Tibial nerve (tissue), 4 donors: ENCODE measurements around the gene RNU7-1. TPM values are rescaled to one million over a fixed set of nuclear protein-coding genes. Genes with fewer than 3 reads are reported as not detected.

ENCODE experiments used
- DNase-seq, 2 donors: peaks; one replicate each; pipeline ENCODE4 v3.0.0-alpha.2; 2019; ENCODE audit warnings: low spot score in 2 of 2
- H3K27ac ChIP-seq, 4 donors: fragments of 200-600 bp; sonication (generic) in 3 of 4; one replicate each; pipeline ENCODE4 v1.5.1; 2017 to 2019; ENCODE audit warnings: mild to moderate bottlenecking in 1 of 4
- H3K27me3 ChIP-seq, 2 donors: fragments of 200-600 bp; sonication (generic) in 1 of 2; one replicate each; pipeline versions ENCODE4 v1.5.1 to v1.6.0; 2017 to 2019
- H3K36me3 ChIP-seq, 3 donors: fragments of 200-600 bp; sonication (generic); one replicate each; pipeline ENCODE4 v1.5.1; 2018 to 2019
- H3K4me1 ChIP-seq, 4 donors: fragments of 200-600 bp; sonication (generic) in 3 of 4; one replicate each; pipeline ENCODE4 v1.5.1; 2017 to 2019
- H3K4me3 ChIP-seq, 4 donors: fragments of 200-600 bp; sonication (generic) in 3 of 4; one replicate each; pipeline ENCODE4 v1.5.1; 2017 to 2019; ENCODE audit warnings: mild to moderate bottlenecking in 1 of 4, moderate library complexity in 1 of 4
- H3K9me3 ChIP-seq, 4 donors: fragments of 200-600 bp; sonication (generic) in 3 of 4; one replicate each; pipeline ENCODE4 v1.5.1; 2017 to 2019
- EP300 ChIP-seq, 2 donors: sonication (generic); formaldehyde crosslinking; IDR thresholded peaks; one replicate each; pipeline ENCODE4 v1.6.1; 2017; ENCODE audit warnings: antibody characterized with exemption in 2 of 2, mild to moderate bottlenecking in 1 of 2
- POLR2A ChIP-seq, 2 donors: fragments of 450-650 bp; IDR thresholded peaks; one replicate each; pipeline ENCODE4 v1.6.1; 2017; ENCODE audit warnings: antibody characterized with exemption in 2 of 2, mild to moderate bottlenecking in 2 of 2, moderate library complexity in 2 of 2
- WGBS, 2 donors: methylation state at CpG; one replicate each; pipeline ENCODE4 v1.1.5; 2018; 5-methylcytosine and 5-hydroxymethylcytosine counted together
- total RNA-seq, 4 donors: library from RNA; depleted of rRNA; stranded (reverse); fragments of >200 nt; gene quantifications; one replicate each; pipeline ENCODE4 v1.1.0, GENCODE V29; 2016
- TF ChIP-seq, protein P1 (sequence below), 5 experiments: fragments of 200-600 bp in 3 of 5; fragments of 450-650 bp in 2 of 5; sonication (generic) in 3 of 5; IDR thresholded peaks; one replicate each; pipeline ENCODE4 v1.5.1; 2016 to 2019; ENCODE audit warnings: antibody characterized with exemption in 5 of 5, mild to moderate bottlenecking in 3 of 5, moderate library complexity in 2 of 5

Gene RNU7-1
- total RNA-seq, 4 donors from 2014 or later: not detected

DNA sequence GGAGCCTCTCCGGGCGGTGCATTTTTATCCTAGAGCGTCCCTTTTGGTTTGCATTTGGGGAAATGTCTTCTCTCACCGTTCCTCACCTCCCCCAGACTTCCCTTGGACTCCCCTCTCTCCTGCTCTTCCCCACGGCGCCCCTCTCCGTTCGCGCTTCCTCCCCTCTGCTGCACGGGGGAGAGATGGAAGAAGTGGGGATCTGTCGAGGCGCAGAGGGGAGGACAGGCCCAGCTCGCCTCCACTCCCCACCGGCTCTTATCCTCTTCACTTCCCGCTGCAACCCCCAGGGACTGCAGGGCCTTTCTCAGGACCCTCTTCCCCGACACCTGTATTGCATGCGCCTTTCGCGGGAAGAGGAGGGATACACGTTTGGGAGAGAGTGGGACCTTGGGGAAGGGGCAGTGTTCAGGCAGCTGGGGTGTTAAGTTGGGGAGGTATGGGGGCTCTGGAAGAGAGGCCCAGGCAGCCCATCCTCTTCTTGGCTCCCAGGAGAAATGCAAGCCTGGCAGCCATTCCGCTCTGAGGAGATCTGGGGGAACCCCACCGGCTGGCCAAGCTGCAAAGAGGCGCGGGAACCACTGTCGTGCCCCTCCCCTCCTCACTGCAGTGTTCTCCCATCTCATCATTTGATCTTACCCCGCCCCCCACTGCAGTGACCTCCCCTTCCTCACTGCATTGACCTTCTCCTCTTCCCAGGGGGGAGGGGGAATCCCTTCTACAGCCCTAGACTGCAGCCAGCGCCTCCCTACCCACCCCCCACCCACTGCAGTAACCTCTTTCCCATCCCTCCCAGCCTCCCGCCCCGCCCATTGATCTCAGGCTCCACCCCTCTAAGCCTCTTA is 28.4 kb upstream of the RNU7-1 start:
- Histone ChIP-seq H3K4me3 (peak overlapping the region; percentile 48 to 74 (median 74)), H3K27me3 (no peaks in the 10 kb centered on the region), H3K27ac (peak overlapping the region; percentile 77 to 94 (median 84)), H3K9me3 (no peaks in the 10 kb centered on the region), H3K36me3 (peaks cover 0 to 40% (median 0%) of the 10 kb centered on the region in 3 donors), H3K4me1 (peaks cover 0 to 28% (median 11%) of the 10 kb centered on the region in 4 donors)
- 4 to 12% methylated on average over 27 to 29 of the region's 29 CpGs for whole genome bisulfite sequencing, 2 donors
- TF ChIP-seq, protein P1, sequence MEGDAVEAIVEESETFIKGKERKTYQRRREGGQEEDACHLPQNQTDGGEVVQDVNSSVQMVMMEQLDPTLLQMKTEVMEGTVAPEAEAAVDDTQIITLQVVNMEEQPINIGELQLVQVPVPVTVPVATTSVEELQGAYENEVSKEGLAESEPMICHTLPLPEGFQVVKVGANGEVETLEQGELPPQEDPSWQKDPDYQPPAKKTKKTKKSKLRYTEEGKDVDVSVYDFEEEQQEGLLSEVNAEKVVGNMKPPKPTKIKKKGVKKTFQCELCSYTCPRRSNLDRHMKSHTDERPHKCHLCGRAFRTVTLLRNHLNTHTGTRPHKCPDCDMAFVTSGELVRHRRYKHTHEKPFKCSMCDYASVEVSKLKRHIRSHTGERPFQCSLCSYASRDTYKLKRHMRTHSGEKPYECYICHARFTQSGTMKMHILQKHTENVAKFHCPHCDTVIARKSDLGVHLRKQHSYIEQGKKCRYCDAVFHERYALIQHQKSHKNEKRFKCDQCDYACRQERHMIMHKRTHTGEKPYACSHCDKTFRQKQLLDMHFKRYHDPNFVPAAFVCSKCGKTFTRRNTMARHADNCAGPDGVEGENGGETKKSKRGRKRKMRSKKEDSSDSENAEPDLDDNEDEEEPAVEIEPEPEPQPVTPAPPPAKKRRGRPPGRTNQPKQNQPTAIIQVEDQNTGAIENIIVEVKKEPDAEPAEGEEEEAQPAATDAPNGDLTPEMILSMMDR (IDR thresholded peaks at IDR 0.05): peak in 1 of 5 experiments; percentile 11
- TF ChIP-seq POLR2A (IDR thresholded peaks at IDR 0.05): no peak
- DNase-seq: peak in 1 of 2 donors; percentile 37

DNA sequence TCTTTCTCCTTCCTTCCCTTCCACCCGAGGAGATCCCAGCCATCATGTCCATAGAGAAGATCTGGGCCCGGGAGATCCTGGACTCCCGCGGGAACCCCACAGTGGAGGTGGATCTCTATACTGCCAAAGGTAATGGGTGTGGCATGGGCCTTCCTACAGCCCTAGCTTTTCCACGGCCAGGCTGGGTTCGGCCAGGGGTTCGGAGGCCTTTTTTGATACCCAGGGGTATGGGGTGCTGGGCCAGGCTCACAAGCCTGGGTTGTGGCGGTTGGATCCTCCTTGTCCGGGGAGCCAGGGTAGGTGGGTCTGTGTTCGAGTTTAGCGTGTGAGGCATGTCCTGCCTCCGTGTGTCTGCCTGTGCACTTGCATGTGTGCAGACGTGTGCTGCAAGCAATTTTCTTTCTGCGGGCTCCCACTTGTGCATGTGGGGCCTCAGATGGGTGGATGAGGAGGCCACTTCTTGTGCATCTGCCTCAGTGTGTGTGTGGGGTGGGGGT is 27.8 kb upstream of the RNU7-1 start:
- TF ChIP-seq, protein P1 (IDR thresholded peaks at IDR 0.05): no peak
- TF ChIP-seq EP300 (IDR thresholded peaks at IDR 0.05) (no peak), POLR2A (IDR thresholded peaks at IDR 0.05) (no peak)

DNA sequence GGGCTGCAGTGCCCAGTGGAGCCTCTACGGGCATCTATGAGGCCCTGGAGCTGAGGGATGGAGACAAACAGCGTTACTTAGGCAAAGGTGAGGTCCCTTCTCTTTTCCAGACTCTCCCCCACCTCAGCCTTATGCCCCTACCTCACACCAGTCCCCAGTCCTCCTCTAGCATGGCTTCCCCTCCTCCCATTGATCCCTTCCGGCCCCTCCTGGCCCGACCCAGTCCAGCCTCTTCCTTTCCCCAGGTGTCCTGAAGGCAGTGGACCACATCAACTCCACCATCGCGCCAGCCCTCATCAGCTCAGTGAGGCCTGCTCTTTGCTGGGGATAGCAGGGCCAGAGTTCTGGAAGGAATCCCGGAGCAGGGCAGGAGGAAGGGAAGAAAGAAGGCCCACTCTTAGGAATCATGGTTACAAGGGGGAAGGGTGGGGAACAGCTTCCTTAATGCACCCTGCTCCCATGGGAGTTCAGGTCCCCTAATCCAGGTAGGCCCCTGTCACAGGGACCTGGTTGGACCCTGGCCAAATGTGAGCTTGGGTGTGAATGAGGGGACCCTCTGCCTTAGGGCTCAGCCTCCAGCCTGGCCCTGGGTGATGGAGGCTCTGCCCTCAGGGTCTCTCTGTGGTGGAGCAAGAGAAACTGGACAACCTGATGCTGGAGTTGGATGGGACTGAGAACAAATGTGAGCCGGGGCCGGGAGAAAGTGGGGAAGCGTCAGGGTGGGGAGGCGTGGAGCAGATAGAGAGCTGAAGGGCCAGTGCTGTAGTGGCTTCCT is 27.0 kb upstream of the RNU7-1 start:
- WGBS, 2 donors: 86 to 87% methylated on average over 11 of the region's 11 CpGs
- Histone ChIP-seq H3K36me3 (peaks cover 0 to 53% (median 0%) of the 10 kb centered on the region in 3 donors), H3K9me3 (no peaks in the 10 kb centered on the region), H3K4me1 (peaks cover 0 to 28% (median 11%) of the 10 kb centered on the region in 4 donors), H3K4me3 (no peak overlapping the region), H3K27me3 (no peaks in the 10 kb centered on the region), H3K27ac (peak overlapping the region in 1 of 4 donors; percentile 88)
- TF ChIP-seq POLR2A (IDR thresholded peaks at IDR 0.05) (no peak), EP300 (IDR thresholded peaks at IDR 0.05) (no peak)
- TF ChIP-seq, protein P1 (IDR thresholded peaks at IDR 0.05): no peak
- DNase-seq: no peak

More for the DNA sequence above, 27.8 kb upstream of the RNU7-1 start:
- Histone ChIP-seq H3K9me3 (no peaks in the 10 kb centered on the region), H3K27ac (peak overlapping the region in 1 of 4 donors; percentile 88), H3K4me3 (peak overlapping the region in 2 of 4 donors; percentile 74), H3K36me3 (peaks cover 0 to 45% (median 0%) of the 10 kb centered on the region in 3 donors), H3K4me1 (peaks cover 0 to 28% (median 11%) of the 10 kb centered on the region in 4 donors), H3K27me3 (no peaks in the 10 kb centered on the region)
- WGBS, 2 donors: 72 to 77% methylated on average over 13 to 14 of the region's 14 CpGs
- no peak for DNase-seq

DNA sequence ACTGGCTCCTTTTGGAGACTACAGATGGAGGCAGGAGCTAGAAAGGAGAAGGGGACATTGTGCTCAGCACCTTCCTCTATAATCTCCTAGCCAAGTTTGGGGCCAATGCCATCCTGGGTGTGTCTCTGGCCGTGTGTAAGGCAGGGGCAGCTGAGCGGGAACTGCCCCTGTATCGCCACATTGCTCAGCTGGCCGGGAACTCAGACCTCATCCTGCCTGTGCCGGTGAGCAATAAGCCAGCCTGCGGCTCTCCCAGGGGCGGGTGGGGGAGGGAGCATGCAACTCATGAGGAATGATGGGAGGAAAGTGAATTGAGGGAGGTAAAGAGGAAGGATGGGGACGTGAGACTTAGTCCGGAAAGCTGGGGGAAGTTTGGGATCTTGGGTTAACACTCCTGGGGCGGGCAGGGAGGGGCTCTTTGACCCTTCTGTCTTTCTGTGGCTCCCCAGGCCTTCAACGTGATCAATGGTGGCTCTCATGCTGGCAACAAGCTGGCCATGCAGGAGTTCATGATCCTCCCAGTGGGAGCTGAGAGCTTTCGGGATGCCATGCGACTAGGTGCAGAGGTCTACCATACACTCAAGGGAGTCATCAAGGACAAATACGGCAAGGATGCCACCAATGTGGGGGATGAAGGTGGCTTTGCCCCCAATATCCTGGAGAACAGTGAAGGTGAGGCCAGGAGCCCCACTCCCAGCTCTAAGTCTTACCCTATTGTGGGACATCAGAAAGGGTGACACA is 26.0 kb upstream of the RNU7-1 start:
- WGBS, 2 donors: 70% methylated on average over 14 of the region's 14 CpGs
- Histone ChIP-seq H3K27me3 (no peaks in the 10 kb centered on the region), H3K4me3 (no peak overlapping the region), H3K36me3 (peaks cover 0 to 63% (median 0%) of the 10 kb centered on the region in 3 donors), H3K27ac (no peak overlapping the region), H3K9me3 (no peaks in the 10 kb centered on the region), H3K4me1 (peaks cover 0 to 28% (median 11%) of the 10 kb centered on the region in 4 donors)
- no peak for DNase-seq
- no peak for TF ChIP-seq EP300 (IDR thresholded peaks at IDR 0.05)
- TF ChIP-seq, protein P1 (IDR thresholded peaks at IDR 0.05): no peak
